Adipose tissue (tissue), 3 donors: Measurements from ENCODE around the gene PRKCA. TPM values are rescaled to one million over a fixed set of nuclear protein-coding genes. Genes with fewer than 3 reads are reported as not detected.
"Not testable (repeated sequence)": the region's sequence is repeated elsewhere in the genome, so short reads cannot be mapped to it uniquely, and the experiment has no call there.

Experiments
- H3K27ac ChIP-seq: one replicate; pipeline ENCODE4 v1.5.1; 2013; ENCODE audit warnings: low read depth, low read length
- WGBS, 3 donors: extraction: QIAGEN DNeasy Blood & Tissue Kit; methylation state at CpG; one replicate each; pipeline ENCODE4 v1.1.7; 2013; 5-methylcytosine and 5-hydroxymethylcytosine counted together
- polyA plus RNA-seq, 3 donors: library from polyadenylated mRNA; stranded (reverse); fragments of 200-250 nt; gene quantifications; one replicate each; pipeline ENCODE4 v1.2.3, GENCODE V29; 2013
- donor health status: healthy with polysubstance abuse.
- donor health status: Bipolar disorder and iron deficiency.
- donor health status: healthy.

The PRKCA gene
- polyA plus RNA-seq, 3 donors: 2.1 to 6.3 (median 2.3) TPM

DNA sequence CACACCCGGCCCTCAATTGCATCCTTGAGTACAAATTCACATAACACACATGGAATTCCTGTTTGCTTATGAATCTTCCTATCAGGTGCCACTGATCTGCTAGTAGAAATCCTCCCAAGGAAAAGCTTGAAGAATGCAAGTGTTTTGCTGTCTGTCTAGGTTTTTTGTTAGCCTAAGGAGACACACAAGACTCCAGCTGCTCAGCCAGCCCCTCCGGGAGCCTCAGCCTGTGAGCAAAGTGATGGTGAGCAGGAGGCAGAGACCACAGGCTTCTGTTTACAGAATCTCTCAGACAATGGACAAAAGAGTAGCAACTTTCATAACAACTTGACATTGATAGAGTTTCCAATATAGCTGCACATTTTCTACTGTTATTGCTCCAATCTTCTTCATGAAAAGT, 18.4 kb upstream of the PRKCA start:
- 77 to 80% (median 80%) methylated on average over 2 of the region's 2 CpGs for WGBS, 3 donors
- H3K27ac ChIP-seq: no peak overlapping the region

DNA sequence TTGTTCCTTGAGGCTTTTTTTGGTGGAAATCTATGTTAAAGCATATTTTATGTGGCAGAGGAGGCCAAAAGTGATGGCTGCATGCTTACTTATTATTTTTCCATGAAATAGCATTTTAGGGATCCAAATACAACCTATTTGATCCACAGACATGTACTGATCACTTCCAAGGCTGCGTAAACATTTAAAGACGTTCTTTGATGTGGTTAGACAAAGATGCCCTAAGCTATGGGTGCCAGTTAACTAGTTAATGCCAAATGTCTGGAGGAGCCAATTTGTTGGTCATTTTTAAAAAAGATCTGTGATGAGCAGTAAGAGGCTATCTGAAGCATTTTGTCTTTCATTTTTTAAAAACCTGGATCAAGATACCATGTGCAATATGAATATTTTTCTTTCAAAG, 17.3 kb upstream of the PRKCA start:
- 52 to 84% (median 78%) methylated on average over 2 of the region's 2 CpGs for WGBS, 3 donors
- no peak overlapping the region for H3K27ac ChIP-seq

DNA sequence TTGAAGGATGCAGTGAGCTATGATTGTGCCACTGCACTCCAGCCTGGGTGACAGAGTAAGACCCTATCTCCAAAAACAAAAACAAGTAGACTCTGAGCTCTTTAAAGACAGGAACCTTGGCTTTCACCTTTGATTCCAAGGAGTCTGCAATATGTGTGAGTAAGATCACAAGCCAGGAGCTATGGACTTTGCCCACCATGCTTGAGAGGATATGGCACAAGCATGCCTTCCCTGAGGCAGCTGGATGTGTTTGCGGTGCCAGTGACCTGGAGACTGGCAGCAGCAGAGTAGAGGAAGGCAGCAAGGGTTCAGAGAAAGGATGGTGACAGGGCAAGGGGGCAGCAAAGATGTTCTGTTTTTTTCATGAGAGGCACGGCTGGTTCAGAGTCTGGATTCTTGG, 14.5 kb upstream of the PRKCA start:
- WGBS, 3 donors: 67 to 97% (median 86%) methylated on average over 2 of the region's 2 CpGs
- H3K27ac ChIP-seq: no peak overlapping the region

DNA sequence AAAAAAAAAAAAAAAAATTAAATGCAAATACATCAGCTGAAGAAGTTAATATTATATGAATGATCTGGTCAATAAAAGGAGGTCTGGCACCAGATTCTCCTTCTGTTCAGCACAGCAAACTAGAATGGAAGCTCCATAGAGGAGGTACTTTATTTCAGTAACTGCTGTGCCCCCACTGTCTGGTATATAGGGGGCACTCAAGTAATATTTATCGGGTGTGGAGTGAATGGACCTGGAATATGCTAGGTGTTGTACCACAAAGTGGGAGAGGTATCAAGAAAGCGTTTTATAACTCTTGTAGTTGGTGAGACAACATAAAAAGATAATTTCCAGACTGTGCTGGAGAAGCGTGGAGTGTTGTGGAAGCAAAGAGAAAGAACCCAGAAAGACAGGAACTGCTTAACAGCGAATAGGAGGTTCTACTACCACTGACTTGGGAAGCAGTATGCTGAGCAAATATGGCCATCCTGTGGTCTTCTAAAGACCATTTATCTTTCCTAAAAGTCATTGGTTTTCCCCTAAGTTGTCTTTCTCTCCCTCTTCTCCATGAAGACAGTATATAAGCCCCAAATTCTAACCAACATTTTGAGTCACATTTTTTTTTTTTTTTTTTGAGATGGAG, 12.2 kb upstream of the PRKCA start:
- no peak overlapping the region for H3K27ac ChIP-seq
- WGBS, 3 donors: 78 to 86% (median 81%) methylated on average over 4 of the region's 4 CpGs

DNA sequence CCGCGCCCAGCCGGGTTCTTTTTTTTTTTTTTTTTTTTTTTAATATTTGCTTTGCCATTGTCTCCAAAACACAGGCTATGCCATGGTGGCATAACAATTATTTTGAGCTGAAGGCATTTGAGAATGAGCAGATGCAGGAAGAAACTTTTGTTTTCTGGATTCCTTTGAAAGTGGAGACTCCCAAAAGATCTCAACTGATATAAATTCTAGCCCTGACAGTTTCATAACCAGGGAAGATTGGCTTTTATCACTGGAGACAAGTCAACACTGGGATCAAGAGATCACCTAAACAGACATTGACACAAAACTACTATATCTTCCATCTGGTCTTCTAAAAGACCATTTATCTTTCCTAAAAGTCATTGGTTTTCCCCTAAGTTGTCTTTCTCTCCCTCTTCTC, 10.1 kb upstream of the PRKCA start:
- no peak overlapping the region for H3K27ac ChIP-seq
- WGBS, 3 donors: 83 to 100% (median 88%) methylated on average over 3 of the region's 3 CpGs

DNA sequence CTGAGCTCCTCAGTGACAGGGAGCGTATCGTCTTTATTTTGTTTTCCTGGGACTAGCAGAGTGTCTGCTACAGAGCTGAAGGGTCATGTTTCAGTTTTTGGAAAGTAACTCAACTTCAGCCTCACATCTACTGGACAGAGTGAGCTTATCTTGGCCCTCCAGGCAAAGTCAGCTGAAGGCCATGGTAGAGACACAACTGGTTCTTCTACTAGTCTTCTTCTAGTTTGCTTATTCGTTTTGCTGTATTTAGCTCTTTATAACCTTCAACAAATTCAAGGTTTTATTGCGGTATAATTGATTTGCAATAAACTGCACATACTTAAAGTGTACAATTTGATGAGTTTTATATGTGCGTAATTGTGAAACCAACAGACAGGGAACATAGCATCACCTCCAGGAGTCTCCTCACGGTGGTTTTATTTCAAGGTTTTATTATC, 6.1 kb upstream of the PRKCA start:
- WGBS, 3 donors: 76 to 89% (median 85%) methylated on average over 6 of the region's 6 CpGs
- no peak overlapping the region for H3K27ac ChIP-seq

DNA sequence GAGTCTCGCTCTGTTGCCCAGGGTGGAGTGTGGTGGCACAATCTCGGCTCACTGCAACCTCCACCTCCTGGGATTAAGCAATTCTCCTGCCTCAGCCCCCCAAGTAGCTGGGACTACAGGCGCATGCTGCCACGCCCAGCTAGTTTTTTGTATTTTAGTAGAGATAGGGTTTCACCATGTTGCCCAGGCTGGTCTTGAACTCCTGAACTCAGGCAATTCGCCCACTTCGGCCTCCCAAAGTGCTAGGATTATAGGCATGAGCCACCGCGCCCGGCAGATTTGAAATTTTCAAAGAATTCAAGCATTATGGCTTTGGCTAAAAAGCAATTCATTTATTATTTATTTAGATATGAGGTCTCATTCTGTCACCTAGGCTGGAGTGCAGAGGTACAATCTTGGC, 5.0 kb upstream of the PRKCA start:
- WGBS, 3 donors: 95 to 97% (median 97%) methylated on average over 9 of the region's 9 CpGs
- not testable (repeated sequence) for H3K27ac ChIP-seq

DNA sequence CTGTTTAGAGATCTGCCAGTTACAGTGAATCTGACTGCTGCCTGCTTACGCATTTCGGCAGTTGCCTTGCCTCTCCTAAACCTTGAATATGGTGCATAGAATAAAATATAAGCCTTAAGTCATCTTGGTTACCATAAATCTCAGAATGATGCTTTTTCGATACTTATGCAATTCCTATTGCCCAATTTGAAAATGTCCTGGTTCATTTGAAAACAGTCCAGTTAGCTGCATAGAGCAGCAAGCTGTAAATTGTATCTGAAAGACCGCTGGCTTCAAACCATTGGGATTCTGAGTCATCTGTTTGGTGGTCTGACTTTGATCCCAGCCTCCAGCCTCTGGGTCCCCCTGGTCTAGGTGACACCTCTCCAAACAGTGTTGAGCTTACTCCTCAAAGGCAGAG, 2.7 kb upstream of the PRKCA start:
- H3K27ac ChIP-seq: no peak overlapping the region
- WGBS, 3 donors: 88 to 97% (median 90%) methylated on average over 4 of the region's 4 CpGs

DNA sequence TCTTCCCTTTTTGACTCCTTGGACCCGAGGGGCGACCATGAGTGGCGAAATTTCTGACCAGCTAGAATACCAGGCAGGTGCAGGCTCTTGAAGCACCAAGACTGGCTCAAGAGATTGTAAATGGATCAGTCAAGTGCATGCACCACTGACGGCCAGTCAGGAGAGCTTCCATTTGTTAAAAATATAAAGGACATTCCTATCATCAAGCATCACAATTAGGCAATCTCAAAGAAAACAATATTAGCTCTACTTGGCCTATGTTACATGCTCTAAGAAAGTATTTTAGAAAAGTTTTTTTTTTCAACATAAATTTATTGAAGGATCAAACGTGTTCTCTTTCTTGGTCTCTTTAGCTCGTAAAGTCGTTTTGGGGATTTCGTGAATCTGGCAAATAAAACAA, 1.5 kb upstream of the PRKCA start:
- 80 to 87% (median 83%) methylated on average over 8 of the region's 8 CpGs for WGBS, 3 donors
- H3K27ac ChIP-seq: no peak overlapping the region

DNA sequence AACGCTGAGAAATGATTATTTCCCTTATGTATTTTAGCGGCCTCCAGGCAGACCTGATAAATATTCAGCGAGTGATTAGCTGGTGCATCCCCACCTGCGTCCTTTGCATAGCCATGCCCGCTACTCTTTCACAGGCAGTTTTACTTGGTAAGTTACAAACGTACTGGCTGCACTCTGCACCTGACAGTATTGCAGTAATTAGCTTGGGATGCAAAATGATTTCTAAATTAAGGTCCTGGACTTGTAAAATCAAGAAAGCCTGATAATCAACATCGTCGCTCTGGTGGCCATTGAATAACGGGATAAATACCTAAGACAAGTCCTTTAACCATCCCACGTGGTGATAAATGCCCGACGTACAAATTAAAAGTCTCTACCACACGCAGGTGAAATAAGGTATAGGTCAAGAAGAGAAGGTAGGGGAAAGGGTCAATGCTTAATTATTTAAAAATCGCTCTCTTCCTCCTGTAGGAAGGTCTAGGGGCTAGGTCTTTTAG, 998 bp upstream of the PRKCA start:
- H3K27ac ChIP-seq: no peak overlapping the region
- WGBS, 3 donors: 35 to 48% (median 48%) methylated on average over 14 of the region's 14 CpGs

DNA sequence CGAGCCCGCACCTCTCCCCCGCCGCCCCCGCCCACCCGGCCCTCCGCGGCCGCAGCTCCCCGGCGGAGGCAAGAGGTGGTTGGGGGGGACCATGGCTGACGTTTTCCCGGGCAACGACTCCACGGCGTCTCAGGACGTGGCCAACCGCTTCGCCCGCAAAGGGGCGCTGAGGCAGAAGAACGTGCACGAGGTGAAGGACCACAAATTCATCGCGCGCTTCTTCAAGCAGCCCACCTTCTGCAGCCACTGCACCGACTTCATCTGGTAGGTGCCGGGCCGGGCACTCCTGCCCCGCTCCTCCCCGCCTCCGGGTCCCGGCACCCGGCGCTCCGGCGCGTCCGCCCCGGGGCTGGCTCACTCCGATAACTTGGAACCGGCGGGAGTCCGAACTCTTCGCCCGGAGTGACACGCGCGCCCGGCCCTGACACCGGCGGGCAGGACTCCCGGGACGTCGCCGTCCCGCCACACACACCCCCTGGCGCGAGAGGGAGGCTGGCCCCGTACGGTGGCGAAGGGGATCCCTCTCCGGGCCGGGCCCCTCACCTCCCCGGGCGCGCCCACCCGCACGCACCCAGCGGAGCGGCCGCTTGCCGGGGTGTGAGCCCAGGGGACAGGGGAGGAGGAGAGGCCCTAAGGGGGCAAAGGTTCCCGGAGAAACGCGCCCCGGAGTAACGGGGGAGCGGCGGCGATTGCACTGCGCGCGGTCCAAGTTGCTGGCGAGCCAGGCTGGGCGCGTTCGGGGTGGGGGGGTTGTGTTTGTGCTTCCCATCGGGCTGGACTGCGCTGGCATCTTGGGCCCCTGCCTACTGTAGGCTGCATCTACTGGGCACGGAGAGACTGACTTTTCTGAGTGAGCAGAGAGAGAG, 581 bp downstream of the PRKCA start:
- no peak overlapping the region for H3K27ac ChIP-seq
- WGBS, 3 donors: 0 to 1% (median 0%) methylated on average over 79 to 91 of the region's 91 CpGs

DNA sequence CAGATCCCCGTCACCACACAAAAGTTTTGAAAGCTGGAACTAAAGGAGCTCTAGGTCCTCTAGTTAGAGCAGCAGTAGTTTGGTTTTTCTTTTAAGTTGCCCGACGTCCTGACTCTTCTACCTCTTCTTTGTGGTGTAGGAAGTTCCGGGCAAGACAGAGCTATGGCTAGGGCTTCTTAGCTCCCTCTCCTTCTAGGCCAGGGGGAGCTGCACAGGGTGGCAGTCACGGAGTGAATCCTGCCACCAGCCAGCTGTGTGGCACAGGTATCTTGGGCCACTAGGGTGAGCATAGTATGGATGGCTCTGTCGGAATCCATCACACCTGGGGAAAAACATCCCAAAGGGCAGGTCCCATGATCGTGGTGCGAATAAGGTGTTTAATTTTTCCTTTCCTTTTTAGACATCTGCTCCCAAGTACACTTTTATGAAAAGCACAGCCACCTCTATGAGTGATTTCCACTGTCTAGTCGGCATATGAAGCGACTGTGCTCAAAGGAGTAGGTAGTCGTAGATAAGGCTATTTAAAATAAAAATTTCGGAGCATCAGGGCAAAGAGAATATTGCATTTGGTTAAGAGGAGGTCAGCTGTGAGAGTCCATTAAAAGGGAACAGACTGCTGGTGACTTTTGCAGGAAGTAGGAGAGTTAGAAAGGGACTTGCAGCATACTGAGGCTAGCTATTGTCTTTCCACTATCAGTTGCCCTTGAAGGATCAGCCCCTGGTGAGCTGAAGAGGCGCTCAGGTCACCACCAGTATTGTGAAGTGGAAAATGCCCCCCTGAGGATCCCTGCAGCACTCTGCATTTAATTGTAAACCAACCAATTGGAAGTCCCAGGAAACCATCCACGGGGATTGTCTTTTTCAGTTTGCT, 2.1 kb downstream of the PRKCA start:
- no peak overlapping the region for H3K27ac ChIP-seq
- 68 to 74% (median 69%) methylated on average over 14 of the region's 14 CpGs for WGBS, 3 donors

DNA sequence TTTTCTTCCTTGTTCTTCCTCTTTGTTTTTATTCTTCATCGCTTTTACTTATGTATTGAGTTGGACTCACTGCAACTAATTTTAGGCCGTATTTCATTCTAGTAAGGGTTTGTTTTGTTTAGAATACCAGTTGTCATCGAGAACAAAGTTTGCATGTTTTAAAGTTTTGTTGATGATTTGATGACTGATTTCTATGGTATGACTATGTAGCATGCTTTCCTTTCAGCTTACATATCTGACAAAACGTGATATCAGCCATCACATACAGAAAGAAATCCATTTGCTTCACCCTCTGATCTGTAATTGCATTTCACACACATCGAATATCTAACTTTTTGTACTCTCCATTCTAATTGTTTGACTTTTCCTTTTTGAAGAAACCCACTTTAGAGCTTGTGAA, 4.0 kb downstream of the PRKCA start:
- no peak overlapping the region for H3K27ac ChIP-seq
- 75 to 81% (median 81%) methylated on average over 5 of the region's 5 CpGs for WGBS, 3 donors

DNA sequence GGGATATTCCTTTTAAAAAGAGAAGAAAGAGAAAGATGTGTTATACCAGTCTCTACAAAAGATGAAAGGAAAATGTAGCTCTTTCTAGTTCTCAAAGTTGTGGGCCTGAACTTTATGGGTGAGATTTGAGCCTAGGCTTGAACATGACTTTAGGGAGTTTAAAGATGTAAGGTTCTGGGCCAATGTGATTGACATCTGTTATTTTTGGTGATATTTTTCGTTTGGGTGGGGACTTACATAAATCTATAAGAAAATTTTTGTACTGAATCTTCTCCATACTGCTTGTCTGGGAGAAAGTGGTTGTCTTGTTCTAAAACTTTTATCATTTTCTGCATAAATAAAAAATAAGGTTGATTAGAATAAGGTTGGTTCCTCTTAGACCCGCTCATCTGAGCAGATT, 4.8 kb downstream of the PRKCA start:
- no peak overlapping the region for H3K27ac ChIP-seq
- WGBS, 3 donors: 83 to 93% (median 91%) methylated on average over 2 of the region's 2 CpGs

DNA sequence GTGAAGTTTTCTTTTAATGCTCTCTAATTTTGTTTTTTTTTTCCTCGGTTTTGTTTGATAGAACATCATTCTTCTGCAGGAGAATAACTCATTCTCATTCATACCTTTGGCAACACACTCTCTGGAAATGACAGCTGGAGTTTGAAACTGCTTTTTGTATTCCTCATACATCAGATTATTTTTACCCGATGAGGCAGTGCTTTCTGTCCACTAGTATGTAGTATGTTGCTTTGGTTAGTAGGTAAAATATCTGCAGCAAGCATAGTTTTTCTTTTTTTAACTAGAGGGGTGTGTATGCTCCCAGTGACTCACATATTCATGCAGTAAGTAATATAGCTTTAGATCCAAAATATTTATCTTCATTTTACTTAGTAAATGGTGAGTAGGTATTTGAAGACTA, 6.4 kb downstream of the PRKCA start:
- WGBS, 3 donors: 63 to 84% (median 69%) methylated on average over 2 of the region's 2 CpGs

DNA sequence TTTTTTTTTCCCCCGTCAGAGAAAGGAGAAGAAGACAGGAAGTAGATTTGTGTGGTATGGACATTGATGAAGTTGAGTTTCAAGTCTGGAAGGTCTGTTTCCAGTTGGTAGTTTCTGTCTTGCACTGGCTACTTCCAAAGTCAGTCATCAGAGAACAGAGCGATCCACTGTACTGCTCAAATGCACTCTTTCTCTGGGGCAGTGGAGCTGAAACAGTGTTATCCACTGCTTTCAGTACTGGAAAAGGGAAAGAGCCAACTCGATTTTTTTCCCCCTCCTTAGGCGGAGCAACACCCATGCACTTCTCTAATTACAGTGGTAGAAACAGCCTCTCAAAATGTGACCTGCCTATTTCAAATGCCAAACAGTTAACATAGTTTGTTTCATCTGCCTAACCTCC, 7.4 kb downstream of the PRKCA start:
- H3K27ac ChIP-seq: no peak overlapping the region

More for the DNA sequence above, 6.4 kb downstream of the PRKCA start:
- H3K27ac ChIP-seq: no peak overlapping the region

DNA sequence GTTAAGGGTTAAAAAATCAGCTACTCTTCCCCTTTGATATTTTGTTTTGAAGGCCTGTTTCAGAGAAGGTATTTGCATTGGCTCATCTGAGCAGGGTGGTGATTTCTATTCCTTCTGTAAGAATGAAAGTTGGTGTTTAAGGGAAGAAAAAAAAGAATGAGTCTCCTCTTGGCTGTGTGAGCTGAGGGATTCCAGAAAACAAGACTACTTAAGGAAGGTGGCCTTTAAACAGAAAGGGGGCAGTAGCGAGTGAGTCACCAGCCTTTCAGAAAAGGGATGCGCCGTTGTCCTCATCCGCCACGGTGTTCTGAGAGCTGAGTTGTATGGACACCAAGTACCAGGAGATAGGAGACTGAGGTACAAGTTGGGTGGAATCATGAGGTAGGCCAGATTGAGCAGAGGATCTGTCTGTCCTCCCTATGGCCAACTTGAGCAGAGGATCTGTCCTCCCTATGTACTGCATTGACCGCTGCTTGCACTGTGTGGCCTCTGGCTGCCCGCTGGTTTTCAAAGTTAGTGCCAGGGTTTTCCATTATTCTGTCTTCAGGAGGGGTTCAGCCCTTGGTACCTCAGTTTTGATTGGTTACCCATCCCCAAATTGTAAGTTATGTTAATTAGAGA, 8.2 kb downstream of the PRKCA start:
- H3K27ac ChIP-seq: no peak overlapping the region

More for the DNA sequence above, 7.4 kb downstream of the PRKCA start:
- 73 to 86% (median 80%) methylated on average over 4 of the region's 4 CpGs for WGBS, 3 donors

DNA sequence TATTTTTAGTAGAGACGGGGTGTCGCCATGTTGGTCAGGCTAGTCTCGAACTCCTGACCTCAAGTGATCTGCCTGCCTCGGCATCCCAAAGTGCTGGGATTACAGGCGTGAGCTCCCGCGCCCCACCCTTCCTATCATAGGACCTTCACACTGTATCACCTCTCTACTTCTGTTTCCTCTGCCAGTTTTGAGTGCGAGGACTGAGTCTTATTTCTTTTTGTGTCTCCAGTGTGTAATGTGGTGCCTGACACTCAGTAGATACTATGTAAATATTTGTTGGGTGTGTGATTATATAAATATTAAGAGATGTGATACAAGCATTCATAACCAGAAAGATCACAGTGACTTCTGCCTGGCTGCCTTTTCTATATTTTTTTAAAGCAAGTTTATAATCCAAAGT, 10.5 kb downstream of the PRKCA start:
- no peak overlapping the region for H3K27ac ChIP-seq
- WGBS, 3 donors: 82 to 89% (median 87%) methylated on average over 8 of the region's 8 CpGs

More for the DNA sequence above, 8.2 kb downstream of the PRKCA start:
- WGBS, 3 donors: 90 to 95% (median 92%) methylated on average over 7 of the region's 7 CpGs
